ENCODE results near the gene ZFYVE28. TPM values are rescaled to one million over a fixed set of nuclear protein-coding genes. Genes with fewer than 3 reads are reported as not detected.

Gene ZFYVE28
- total and polyA plus RNA-seq, 4 donors = 7.0 to 25.9 (median 12.5) TPM

DNA sequence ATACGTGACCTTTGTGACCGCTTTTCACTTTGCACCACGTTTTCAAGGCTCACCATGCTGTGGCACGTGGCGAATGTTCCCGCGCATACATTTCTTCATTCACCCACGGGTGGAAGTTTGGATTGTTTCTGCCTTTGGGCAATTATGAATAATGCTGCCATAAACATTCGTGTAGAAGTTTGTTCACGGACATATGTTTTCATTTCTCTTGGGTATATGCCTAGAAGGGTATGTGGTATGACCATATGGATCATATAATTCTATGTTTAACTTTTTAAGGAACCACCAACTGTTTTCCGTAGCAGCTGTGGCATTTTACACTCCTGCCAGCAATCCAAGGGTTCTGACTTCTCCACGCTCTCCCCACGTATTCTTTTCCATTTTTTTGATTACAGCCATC is 95.6 kb downstream of the ZFYVE28 start:
- DNase-seq (no peak), ATAC-seq (ENCODE audit: low FRiP score) (no peak)
- H3K4me3 ChIP-seq (ENCODE audit: low read length in 2 of 2) = no peak overlapping the region
- intact Hi-C loops (cut with DNase I) = no loop called here
- 73% methylated on average over 13 of the region's 13 CpGs for WGBS, 2 donors
- no peaks in the 10 kb centered on the region for H3K9me3 ChIP-seq (ENCODE audit: control insufficient read depth, low read length)
- no peaks in the 10 kb centered on the region for H3K27me3 ChIP-seq (ENCODE audit: control insufficient read depth in 1 of 2, insufficient read depth in 2 of 2, low read length in 1 of 2)
- H3K4me1 ChIP-seq (ENCODE audit: control insufficient read depth in 1 of 2, insufficient read depth in 2 of 2, low read length in 2 of 2) = no peaks in the 10 kb centered on the region
- H3K27ac ChIP-seq (ENCODE audit: low read depth in 1 of 2, low read length in 2 of 2) = no peak overlapping the region
- no peaks in the 10 kb centered on the region for H3K36me3 ChIP-seq (ENCODE audit: control insufficient read depth in 1 of 2, insufficient read depth in 2 of 2, low read length in 1 of 2)

DNA sequence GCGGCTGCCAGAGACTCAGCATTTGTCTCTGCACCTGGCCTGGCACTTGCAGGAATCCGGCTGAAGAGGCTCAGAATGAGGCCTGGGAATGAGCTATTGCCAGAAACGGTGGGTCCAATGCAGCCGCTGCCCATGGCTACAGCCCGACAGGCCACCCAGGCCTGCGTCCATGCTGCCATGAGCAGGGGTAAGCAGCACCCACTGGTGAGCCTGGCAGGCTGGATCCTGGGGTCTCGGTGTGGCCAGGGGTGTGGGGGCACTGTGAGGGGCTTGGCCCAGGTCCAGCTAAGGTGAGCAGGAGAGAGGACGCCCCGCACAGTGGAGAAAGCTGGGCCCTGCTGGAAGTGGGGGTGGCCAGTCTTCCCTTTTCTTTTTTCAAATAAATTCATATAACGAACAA is 96.2 kb downstream of the ZFYVE28 start:
- 88 to 92% methylated on average over 10 of the region's 10 CpGs for WGBS, 2 donors
- H3K27ac ChIP-seq (ENCODE audit: low read depth in 1 of 2, low read length in 2 of 2) = no peak overlapping the region
- no peaks in the 10 kb centered on the region for H3K9me3 ChIP-seq (ENCODE audit: control insufficient read depth, low read length)
- DNase-seq = peak in 1 of 2 donors; percentile 45
- no peak overlapping the region for H3K4me3 ChIP-seq (ENCODE audit: low read length in 2 of 2)
- H3K27me3 ChIP-seq (ENCODE audit: control insufficient read depth in 1 of 2, insufficient read depth in 2 of 2, low read length in 1 of 2) = no peaks in the 10 kb centered on the region
- intact Hi-C loops (cut with DNase I) = no loop called here
- no peak for ATAC-seq (ENCODE audit: low FRiP score)
- H3K4me1 ChIP-seq (ENCODE audit: control insufficient read depth in 1 of 2, insufficient read depth in 2 of 2, low read length in 2 of 2) = no peaks in the 10 kb centered on the region
- H3K36me3 ChIP-seq (ENCODE audit: control insufficient read depth in 1 of 2, insufficient read depth in 2 of 2, low read length in 1 of 2) = no peaks in the 10 kb centered on the region

DNA sequence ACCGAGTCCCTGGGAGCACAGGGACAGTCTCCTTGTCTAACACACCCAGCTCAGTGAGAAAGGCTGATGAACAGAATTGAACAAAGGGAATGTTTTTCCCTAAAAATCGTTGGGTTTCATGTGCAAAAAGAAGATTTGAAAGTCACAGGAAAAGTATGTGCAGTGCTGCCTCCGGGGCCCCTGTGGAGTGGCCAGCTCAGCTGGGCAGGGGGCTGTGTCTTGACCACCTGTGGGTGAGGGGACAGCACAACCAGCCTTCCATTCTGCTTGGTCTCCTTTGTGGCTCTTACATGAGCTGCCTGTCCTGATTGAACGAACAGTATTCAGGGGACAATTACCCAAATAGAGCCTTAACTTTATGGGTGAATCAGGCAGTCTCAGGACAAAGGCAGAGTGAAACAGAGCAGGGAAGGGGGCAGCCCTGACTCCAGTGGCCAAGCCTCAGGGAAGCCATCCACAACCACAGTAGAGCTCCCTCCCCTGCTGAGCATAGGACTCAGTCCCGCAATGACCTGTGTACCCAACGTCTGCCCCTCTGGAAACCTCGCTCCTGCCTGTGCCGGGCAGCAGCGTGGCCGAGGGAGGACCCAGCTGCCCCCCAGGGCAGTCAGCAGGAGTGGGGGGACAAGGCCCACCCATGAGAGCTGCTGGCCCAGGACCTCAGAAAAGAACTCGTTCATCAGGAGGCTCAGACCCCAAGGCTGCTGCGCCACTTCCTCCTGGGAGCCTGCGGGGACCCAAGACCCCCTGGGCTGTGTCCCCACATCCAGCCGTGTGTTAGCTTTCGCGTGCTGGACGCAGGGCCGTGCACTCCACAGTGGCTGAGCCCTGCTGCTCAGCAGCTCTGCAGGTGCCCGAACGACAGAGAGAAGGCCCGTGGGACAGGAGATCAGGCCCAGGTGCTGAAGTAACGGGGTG is 96.9 kb downstream of the ZFYVE28 start:
- H3K36me3 ChIP-seq (ENCODE audit: control insufficient read depth in 1 of 2, insufficient read depth in 2 of 2, low read length in 1 of 2) = no peaks in the 10 kb centered on the region
- no peaks in the 10 kb centered on the region for H3K27me3 ChIP-seq (ENCODE audit: control insufficient read depth in 1 of 2, insufficient read depth in 2 of 2, low read length in 1 of 2)
- H3K27ac ChIP-seq (ENCODE audit: low read depth in 1 of 2, low read length in 2 of 2) = no peak overlapping the region
- peak; percentile 36 to 63 for DNase-seq
- no peak overlapping the region for H3K4me3 ChIP-seq (ENCODE audit: low read length in 2 of 2)
- WGBS, 2 donors = 75 to 78% methylated on average over 22 of the region's 22 CpGs
- H3K9me3 ChIP-seq (ENCODE audit: control insufficient read depth, low read length) = no peaks in the 10 kb centered on the region
- intact Hi-C loops (cut with DNase I) = no loop called here
- H3K4me1 ChIP-seq (ENCODE audit: control insufficient read depth in 1 of 2, insufficient read depth in 2 of 2, low read length in 2 of 2) = no peaks in the 10 kb centered on the region
- no peak for ATAC-seq (ENCODE audit: low FRiP score)

DNA sequence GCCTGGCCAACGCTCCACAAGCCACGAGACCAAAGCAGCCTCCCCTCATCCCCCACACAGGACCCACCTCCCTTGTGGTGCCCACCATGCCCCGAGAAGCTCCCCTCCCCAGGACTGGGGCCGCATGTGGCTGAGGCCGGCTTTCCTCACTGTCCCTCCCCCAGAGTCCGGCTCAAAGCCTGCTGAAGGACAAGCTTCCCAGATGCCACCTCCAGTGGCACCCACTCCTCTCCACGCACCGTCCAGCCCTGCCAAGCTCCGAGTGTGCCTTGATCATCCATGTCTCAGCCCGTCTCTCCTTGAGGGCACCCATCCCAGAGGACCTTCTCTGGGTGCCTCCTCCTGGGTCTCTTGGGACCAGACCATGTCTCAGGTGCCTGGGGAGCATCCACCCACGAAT is 97.7 kb downstream of the ZFYVE28 start:
- H3K27ac ChIP-seq (ENCODE audit: low read depth in 1 of 2, low read length in 2 of 2) = no peak overlapping the region
- no peaks in the 10 kb centered on the region for H3K9me3 ChIP-seq (ENCODE audit: control insufficient read depth, low read length)
- DNase-seq (peak; percentile 28 to 50), ATAC-seq (ENCODE audit: low FRiP score) (no peak)
- 76 to 77% methylated on average over 11 of the region's 11 CpGs for WGBS, 2 donors
- H3K27me3 ChIP-seq (ENCODE audit: control insufficient read depth in 1 of 2, insufficient read depth in 2 of 2, low read length in 1 of 2) = no peaks in the 10 kb centered on the region
- H3K4me1 ChIP-seq (ENCODE audit: control insufficient read depth in 1 of 2, insufficient read depth in 2 of 2, low read length in 2 of 2) = no peaks in the 10 kb centered on the region
- intact Hi-C loops (cut with DNase I) = no loop called here
- no peaks in the 10 kb centered on the region for H3K36me3 ChIP-seq (ENCODE audit: control insufficient read depth in 1 of 2, insufficient read depth in 2 of 2, low read length in 1 of 2)
- no peak overlapping the region for H3K4me3 ChIP-seq (ENCODE audit: low read length in 2 of 2)

DNA sequence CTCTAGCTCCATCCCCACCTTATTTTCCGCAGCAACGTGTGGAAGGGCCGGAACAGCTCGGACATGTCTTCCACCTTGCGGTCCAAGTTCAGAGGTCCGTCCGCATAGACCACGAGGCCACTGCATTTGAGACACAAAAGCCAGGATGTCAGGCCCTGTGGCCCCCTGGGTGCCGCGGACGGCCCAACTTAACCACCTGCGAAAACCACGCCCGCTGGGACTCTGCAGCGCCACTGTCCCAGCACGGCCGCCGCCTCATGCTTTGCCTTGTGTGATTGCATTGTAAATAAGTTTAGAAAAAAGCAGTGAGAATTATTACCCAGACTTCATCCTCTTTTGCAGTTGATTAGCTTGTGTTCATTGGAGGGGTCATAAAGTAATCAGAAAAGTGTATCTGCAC is 98.3 kb downstream of the ZFYVE28 start:
- intact Hi-C loops (cut with DNase I) = no loop called here
- ATAC-seq (ENCODE audit: low FRiP score) = no peak
- no peak overlapping the region for H3K27ac ChIP-seq (ENCODE audit: low read depth in 1 of 2, low read length in 2 of 2)
- 91 to 92% methylated on average over 18 of the region's 18 CpGs for WGBS, 2 donors
- no peak overlapping the region for H3K4me3 ChIP-seq (ENCODE audit: low read length in 2 of 2)
- DNase-seq = no peak
- no peaks in the 10 kb centered on the region for H3K36me3 ChIP-seq (ENCODE audit: control insufficient read depth in 1 of 2, insufficient read depth in 2 of 2, low read length in 1 of 2)
- H3K4me1 ChIP-seq (ENCODE audit: control insufficient read depth in 1 of 2, insufficient read depth in 2 of 2, low read length in 2 of 2) = no peaks in the 10 kb centered on the region
- H3K9me3 ChIP-seq (ENCODE audit: control insufficient read depth, low read length) = no peaks in the 10 kb centered on the region
- no peaks in the 10 kb centered on the region for H3K27me3 ChIP-seq (ENCODE audit: control insufficient read depth in 1 of 2, insufficient read depth in 2 of 2, low read length in 1 of 2)

DNA sequence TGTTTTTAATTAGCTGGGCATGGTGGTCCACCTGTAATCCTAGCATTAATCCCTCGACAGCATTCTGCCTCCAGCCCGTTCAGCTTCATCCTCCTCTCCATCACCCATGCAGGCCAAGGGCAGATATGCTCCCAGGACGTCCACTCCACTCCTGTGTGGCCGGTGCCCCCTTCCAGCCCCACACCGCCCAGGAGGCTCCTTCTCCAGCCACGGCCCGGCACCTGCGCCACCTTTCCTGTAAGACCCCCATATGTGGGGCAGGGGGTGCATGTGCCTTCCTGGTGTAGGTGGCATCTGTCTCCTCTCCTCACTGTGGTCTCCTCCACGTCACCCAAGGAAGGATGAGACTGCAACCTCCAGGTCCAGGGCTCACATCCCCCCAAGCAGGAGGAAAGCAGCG is 99.6 kb downstream of the ZFYVE28 start:
- 91 to 93% methylated on average over 8 to 10 of the region's 10 CpGs for WGBS, 2 donors
- no peaks in the 10 kb centered on the region for H3K4me1 ChIP-seq (ENCODE audit: control insufficient read depth in 1 of 2, insufficient read depth in 2 of 2, low read length in 2 of 2)
- H3K36me3 ChIP-seq (ENCODE audit: control insufficient read depth in 1 of 2, insufficient read depth in 2 of 2, low read length in 1 of 2) = no peaks in the 10 kb centered on the region
- ATAC-seq (ENCODE audit: low FRiP score) = no peak
- H3K27me3 ChIP-seq (ENCODE audit: control insufficient read depth in 1 of 2, insufficient read depth in 2 of 2, low read length in 1 of 2) = no peaks in the 10 kb centered on the region
- intact Hi-C loops (cut with DNase I) = no loop called here
- no peaks in the 10 kb centered on the region for H3K9me3 ChIP-seq (ENCODE audit: control insufficient read depth, low read length)
- peak in 1 of 2 donors; percentile 47 for DNase-seq
- no peak overlapping the region for H3K27ac ChIP-seq (ENCODE audit: low read depth in 1 of 2, low read length in 2 of 2)
- no peak overlapping the region for H3K4me3 ChIP-seq (ENCODE audit: low read length in 2 of 2)

DNA sequence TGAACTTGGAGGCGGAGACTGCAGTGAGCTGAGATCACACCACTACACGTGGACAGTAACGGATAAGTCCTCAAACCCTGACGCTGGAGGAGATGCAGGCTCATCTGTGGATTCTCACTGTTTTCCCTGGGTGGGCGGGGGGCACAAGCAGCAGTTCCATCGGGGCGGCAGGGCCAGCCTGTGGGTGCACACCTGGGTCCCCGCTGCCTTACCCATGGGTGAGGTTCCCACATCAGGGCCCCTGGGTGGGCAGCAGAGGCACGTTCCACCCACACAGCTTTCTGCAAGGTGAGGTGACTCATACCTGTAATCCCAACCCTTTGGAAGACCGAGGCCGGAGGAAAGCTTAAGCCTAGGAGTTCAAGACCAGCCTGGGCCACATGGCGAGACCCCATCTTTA is 100.0 kb downstream of the ZFYVE28 start:
- Histone ChIP-seq H3K27ac (ENCODE audit: low read depth in 1 of 2, low read length in 2 of 2) (no peak overlapping the region), H3K36me3 (ENCODE audit: control insufficient read depth in 1 of 2, insufficient read depth in 2 of 2, low read length in 1 of 2) (no peaks in the 10 kb centered on the region), H3K9me3 (ENCODE audit: control insufficient read depth, low read length) (no peaks in the 10 kb centered on the region), H3K4me1 (ENCODE audit: control insufficient read depth in 1 of 2, insufficient read depth in 2 of 2, low read length in 2 of 2) (no peaks in the 10 kb centered on the region), H3K27me3 (ENCODE audit: control insufficient read depth in 1 of 2, insufficient read depth in 2 of 2, low read length in 1 of 2) (no peaks in the 10 kb centered on the region), H3K4me3 (ENCODE audit: low read length in 2 of 2) (no peak overlapping the region)
- intact Hi-C loops (cut with DNase I) = no loop called here
- DNase-seq (peak; percentile 33 to 50), ATAC-seq (ENCODE audit: low FRiP score) (no peak)
- whole genome bisulfite sequencing, 2 donors = 94 to 95% methylated on average over 12 of the region's 12 CpGs

DNA sequence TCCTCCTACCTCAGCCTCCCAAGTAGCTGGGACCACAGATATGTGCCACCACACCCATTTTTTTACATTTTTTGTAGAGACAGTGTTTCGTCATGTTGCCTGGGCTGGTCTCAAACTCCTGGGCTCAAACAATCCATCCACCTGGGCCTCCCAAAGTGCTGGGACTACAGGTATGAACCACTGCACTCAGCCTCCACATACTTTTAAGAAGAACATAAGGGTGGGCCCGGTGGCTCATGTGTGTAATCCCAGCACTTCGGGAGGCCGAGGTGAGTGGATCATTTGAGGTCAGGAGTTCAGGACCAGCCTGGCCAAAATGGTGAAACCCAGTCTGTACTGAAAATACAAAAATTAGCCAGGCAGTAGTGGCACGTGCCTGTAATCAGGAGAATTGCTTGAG is 105.1 kb downstream of the ZFYVE28 start:
- no peak for ATAC-seq (ENCODE audit: low FRiP score)
- 75 to 84% methylated on average over 5 of the region's 5 CpGs for WGBS, 2 donors
- intact Hi-C loops (cut with DNase I) = no loop called here
- H3K4me1 ChIP-seq (ENCODE audit: control insufficient read depth in 1 of 2, insufficient read depth in 2 of 2, low read length in 2 of 2) = no peaks in the 10 kb centered on the region
- H3K4me3 ChIP-seq (ENCODE audit: low read length in 2 of 2) = no peak overlapping the region
- no peaks in the 10 kb centered on the region for H3K27me3 ChIP-seq (ENCODE audit: control insufficient read depth in 1 of 2, insufficient read depth in 2 of 2, low read length in 1 of 2)
- H3K27ac ChIP-seq (ENCODE audit: low read depth in 1 of 2, low read length in 2 of 2) = no peak overlapping the region
- no peaks in the 10 kb centered on the region for H3K36me3 ChIP-seq (ENCODE audit: control insufficient read depth in 1 of 2, insufficient read depth in 2 of 2, low read length in 1 of 2)
- DNase-seq = no peak
- no peaks in the 10 kb centered on the region for H3K9me3 ChIP-seq (ENCODE audit: control insufficient read depth, low read length)

DNA sequence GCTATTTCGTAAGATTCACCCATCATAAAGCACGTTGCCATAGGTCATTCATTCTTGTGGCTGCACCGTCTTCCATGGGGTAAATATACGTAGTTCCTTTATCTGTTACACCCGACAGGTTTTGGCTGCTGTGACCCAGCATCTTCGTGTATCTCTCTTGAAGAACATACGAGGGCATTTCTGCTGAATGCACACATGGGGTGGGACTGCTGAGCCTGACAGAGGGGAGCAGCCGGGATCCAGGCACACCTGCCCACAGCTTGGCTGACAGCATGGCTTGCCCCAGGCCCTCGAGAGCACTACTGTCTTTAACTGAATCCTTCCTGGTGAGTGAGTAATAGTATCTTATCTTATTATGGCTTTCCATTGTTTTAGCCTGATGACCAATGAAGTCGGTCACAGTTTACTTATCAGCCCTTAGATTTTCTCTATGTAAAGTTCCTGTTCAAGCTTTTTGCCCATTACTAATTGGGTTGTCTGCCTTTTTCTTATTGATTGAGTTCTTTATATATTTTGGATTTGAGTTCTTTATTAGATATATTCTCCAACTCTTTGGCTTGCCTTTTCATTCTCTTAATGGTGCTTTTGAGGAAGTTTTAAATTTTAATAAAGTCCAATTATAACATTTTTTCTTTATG is 111.6 kb downstream of the ZFYVE28 start:
- ATAC-seq (ENCODE audit: low FRiP score) = no peak
- Histone ChIP-seq H3K4me1 (ENCODE audit: control insufficient read depth in 1 of 2, insufficient read depth in 2 of 2, low read length in 2 of 2) (no peaks in the 10 kb centered on the region), H3K27ac (ENCODE audit: low read depth in 1 of 2, low read length in 2 of 2) (no peak overlapping the region), H3K27me3 (ENCODE audit: control insufficient read depth in 1 of 2, insufficient read depth in 2 of 2, low read length in 1 of 2) (no peaks in the 10 kb centered on the region), H3K36me3 (ENCODE audit: control insufficient read depth in 1 of 2, insufficient read depth in 2 of 2, low read length in 1 of 2) (no peaks in the 10 kb centered on the region), H3K9me3 (ENCODE audit: control insufficient read depth, low read length) (peaks cover 2% of the 10 kb centered on the region), H3K4me3 (ENCODE audit: low read length in 2 of 2) (no peak overlapping the region)
- intact Hi-C loops (cut with DNase I) = no loop called here
- WGBS, 2 donors = 91 to 94% methylated on average over 10 of the region's 10 CpGs
- no peak for DNase-seq
